Measurements from ENCODE around the gene SMYD3.

- TF ChIP-seq POLR2A (IDR thresholded peaks at IDR 0.05), result no peak
- no peak for TF ChIP-seq CTCF (IDR thresholded peaks at IDR 0.05)
Observed at GRCh38 chr1:245715970-245716369, 791.1 kb downstream of the SMYD3 start.
